Embryonic facial prominence (tissue), 1 donor: Measurements from ENCODE around the gene G3BP1.
"Not testable (repeated sequence)": the region's sequence is repeated elsewhere in the genome, so short reads cannot be mapped to it uniquely, and the experiment has no call there.

ENCODE experiments used
- DNase-seq: peaks from one replicate; pipeline ENCODE4 v3.0.0-alpha.2; 2016; ENCODE audit errors: extremely low spot score

The G3BP1 gene

DNA sequence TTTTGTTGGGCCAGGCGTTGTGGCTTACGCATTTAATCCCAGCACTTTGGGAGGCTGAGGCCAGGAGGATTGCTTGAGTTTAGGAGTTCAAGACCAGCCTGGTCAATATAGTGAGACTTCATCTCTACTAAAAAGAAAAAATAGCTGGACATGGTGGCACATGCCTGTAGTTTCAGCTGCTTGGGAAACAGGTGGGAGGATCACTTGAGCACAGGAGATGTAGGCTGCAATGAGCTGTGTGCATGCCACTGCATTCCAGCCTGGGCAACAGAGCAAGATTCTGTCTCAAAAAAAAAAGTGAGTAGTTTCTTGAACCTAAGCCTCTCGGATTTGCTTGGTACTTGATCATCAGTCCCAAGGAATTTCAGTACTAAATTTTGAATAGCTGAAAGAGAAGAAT, 26.9 kb downstream of the G3BP1 start:
- DNase-seq: no peak

DNA sequence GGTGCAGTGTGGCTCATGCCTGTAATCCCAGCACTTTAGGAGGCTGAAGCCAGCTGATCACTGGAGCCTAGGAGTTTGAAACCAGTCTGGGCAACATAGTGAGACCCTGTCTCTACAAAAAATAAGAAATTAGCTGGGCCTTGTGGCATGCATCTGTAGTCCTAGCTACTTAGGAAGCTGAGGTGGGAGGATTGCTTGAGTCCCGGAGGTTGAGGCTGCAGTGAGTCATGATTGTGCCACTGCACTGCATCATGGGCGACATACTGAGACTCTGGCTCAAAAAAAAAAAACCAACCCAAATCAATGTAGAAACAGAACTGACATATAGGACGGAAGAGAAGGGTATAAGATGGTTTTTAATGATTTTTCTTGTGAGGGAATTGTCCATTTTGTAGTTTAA, 27.7 kb downstream of the G3BP1 start:
- no peak for DNase-seq

DNA sequence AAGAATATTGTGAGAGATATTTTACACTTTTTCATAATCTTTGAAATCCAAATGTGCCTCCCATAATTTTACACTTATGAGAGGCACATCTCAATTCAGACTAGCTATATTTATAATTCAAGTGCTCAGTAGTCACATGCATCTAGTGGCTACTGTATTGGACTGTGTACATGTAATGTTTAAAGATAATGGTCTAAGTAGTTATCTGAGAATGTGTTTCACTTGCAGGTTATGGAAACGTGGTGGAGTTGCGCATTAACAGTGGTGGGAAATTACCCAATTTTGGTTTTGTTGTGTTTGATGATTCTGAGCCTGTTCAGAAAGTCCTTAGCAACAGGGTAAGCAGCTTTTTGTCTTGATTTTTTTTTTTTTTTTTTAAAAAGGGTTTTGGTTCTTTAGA, 28.8 kb downstream of the G3BP1 start:
- DNase-seq: no peak

DNA sequence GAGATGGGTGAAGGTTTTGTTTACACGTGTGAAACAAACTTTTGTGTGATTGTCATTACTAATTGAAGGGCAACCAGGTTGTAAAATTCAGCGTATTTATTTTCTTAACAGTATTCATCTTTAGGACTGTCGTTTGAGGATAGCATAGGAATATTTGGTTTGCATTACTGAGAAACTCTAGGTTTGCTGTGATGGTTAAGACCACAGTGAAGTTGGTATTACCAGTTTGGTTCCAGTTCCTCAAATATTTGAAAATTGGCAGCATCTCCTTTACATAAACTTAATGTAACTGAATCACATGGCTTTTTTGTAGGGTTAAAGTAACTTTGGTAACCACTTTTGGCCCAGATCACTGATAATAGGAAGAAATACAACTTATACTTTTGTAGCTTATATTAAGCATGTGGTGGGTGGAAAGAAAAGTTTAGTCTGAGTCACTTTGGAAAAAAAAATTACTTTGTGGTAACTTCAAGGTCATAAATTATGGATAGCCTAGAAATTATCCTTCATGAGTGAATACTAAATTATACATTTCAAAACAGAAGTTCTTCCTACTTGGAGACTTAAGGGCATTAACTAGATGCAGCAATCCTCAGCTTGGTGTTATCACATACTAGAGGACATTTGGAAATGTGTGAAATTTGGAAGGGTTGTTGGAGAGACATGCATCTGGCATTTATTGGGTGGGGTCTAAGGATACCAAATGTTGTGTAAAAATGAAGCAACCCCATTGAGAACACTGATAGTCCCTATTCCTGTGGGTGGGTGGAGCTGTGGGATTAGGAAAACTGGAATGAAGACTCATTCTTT, 33.9 kb downstream of the G3BP1 start:
- DNase-seq: no peak

DNA sequence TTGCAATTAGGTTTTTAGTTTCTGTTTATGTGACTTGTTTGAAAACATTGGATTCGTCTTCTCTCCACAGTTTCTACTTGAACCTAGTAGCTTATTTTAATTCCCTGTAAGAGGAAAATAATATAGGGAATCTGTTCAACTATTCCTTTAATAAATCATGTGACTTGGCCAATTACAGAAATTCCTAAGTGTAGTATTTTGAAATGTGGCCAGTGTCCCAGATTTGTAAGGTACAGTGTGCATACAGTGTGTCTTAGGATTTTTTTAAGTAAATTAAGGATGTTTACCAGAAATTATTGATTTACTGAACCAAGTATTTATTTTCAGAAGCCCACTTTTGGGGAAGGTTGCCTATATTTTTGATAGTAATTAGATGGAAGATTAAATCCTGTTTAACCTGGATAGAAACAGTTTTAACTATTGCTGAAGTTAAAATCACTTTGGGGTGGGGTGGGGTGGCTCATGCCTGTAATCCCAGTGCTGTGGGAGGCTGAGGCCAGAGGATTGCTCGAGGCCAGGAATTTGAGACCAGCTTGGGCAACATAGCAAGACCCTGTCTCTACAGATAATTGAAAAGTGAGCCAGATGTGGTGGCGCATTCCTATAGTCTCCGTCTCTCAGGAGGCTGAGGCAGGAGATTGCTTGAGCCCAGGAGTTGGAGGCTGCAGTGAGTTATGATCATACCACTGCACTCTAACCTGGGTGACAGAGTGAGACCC, 36.9 kb downstream of the G3BP1 start:
- no peak for DNase-seq

DNA sequence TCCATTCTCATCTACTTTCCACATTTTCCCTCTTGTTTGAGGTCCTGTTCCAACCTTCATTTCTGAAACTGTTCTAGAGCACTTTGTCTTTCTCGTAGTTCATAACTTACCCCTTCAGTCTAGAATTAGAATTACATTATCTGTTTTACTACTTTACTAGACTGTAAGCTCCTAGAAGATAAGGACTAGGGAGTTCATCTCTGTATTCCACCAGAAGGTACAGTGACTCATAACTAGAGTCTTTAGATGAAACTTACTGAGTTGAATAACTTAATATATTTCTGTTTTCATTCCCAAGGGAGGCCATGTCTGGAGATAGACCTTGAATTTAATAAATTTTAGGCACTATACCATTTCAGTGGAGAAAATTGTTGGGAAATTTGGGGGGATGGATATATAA, 38.7 kb downstream of the G3BP1 start:
- no peak for DNase-seq

DNA sequence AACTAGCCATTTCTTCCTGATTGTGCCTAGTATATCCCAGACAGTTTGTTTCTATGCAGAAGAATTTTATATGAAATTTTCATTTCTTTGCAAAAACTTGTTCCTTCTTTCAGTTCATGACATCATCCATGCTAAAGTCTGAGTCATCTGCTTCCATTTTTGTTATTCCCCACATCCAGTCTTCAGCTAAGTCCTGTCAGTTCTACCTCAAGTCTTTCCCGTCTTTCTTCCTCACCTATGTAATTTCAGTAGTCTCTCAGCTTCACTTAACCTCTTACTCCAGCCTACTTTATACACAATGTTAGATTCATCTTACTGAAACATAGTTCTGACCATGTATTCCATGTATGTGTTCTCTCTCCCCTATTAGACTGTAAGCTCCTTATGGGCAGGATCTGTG, 39.1 kb downstream of the G3BP1 start:
- no peak for DNase-seq

DNA sequence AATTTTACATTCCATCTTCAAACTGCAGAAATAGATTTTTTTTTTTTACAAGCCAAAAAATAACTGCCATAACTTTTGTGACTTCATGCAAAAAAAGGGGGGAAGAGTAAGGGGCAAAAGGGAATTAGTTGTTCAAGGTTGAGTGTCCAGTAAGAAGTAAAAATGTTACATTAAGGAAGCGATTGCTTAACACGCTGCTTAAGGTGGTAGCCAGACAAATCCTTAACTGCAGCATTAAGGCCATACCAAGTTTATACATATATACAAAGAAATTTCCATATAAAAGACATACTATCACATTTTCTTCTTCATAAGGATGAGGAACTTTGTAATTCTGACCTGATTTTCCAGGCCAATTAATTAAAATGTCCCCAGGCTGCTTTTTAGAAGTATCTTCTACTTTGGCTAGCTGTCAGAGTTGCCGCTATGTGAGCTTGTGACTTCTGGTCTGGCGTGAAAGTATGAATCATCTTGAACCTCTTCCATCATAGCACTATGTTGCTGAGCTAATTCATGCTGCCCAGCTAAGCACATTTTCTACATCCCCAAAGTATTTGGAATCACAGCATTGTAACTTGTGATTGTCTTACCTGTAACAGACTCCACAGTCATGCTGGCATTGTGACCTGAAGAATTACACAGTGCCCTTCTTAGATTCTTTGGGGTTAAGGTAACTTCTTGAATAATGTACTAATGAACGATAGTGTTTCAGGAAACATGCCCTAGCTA, 40.0 kb downstream of the G3BP1 start:
- no peak for DNase-seq

DNA sequence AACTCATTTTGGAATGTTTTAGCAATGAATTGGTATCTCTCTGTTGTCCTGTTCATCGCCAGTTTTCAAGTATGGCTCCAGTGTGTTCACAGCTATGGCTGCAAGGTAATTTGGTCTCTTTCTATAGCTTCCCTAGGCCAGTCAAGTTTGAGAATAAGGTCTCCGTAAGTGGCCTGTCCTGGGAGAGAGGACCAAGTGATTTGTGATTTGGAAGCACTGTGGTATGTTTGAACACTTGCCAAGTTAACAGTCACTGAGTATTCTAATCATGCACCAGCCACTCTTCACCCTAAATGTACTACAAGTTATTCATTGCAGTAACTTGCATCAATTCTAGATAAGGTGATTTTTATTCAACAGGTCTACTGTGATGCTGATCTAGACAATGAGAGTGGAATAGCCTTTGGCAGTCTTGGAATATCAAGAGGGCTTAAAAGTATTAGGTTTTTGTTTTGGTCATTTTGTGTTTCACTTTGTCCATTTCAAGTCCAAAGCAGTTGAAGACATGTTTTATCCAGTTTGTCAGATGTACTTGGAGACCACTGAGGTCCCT, 41.1 kb downstream of the G3BP1 start:
- DNase-seq: no peak

DNA sequence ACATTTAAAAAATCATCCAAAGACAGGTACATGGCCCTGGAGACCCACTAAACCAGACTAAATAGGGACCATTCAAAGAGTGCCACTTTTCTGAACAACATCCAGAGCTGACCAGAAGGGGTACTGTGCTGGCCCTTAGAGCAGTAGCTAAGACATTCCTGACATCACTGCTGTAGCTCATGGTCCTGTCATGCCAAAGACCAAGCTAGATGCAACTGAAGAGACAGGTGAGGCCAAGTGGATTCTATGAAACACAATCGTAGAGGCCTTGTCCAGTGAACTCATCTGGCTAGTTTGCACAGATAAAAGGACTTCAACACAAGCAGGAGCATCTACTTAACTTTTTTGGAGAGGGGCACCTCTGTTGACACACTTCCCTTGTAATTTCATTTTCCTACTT, 43.3 kb downstream of the G3BP1 start:
- DNase-seq: no peak

DNA sequence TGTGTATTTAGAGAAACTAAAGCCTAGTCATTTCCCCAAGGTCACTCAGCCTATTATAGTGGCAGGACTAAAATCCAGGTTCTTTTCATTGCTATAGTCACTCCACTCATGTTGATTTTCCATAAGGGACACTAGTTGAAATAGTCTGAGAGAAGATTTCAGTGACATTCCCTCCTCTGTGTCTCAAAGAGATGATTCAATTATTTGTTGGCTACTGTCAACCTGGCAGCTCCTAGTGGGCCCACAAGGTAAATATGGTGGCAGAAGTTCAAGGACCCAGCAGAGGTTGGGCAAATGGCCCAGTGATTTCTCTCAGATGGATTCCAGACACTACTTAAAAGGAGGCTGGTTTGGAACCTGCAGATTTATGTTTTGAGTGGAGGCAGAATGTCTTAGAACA, 48.1 kb downstream of the G3BP1 start:
- DNase-seq: no peak

DNA sequence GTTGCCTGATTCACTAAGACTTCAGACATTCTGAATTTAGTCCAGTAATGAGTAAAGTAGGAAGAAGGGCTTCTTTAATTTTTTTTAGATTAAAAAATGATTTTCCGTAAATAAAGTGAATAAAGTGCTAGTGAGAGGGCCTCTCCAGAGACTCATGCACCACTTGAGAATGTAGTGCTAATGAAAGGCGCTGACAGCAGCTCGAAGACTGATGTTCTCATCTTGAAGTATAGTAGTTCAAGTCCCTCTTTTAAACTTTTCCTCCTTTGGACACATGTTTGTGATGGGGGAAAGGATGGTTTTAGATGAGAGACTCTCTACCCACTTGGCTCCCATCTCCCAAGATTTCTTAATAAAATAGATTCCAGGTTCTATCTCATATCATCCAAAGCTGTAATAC, 48.5 kb downstream of the G3BP1 start:
- DNase-seq: no peak

DNA sequence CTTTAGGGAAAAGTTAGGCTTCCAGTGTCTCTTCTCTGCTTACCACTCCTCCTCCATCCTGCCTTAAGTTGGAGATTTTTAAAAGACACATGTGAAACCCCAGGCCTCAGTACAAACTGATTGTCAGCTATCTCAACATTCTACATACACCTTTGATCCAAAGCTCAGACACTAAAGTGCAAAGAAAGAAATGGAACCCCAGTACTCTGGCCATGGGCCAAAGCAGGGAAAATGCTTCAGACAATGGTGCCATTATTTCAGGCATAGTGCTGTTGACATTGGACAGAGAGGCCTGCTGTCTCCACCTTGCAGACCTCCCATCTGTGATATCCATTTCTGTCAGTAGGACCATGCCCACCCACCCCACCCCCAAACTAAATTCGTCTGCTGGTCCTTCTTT, 49.1 kb downstream of the G3BP1 start:
- DNase-seq: no peak

DNA sequence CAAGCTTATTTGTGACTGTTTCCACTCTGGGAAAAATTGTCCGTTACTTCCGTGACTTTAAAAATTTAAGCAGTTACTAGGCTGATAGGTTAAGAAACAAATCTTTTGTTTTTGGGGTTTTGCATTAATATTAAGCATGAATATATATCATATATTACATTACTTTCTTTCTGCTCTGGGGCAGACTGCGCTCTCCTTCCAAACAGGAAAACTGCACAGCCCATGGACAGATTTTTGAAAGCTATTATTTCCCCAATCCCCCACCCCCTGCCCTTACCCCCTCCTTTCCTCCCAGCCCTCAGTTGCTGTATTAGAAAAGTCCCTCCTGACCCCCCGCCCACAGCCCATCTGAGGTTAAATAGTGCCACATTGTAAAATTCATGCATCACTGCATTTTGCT, 50.4 kb downstream of the G3BP1 start:
- no peak for DNase-seq

DNA sequence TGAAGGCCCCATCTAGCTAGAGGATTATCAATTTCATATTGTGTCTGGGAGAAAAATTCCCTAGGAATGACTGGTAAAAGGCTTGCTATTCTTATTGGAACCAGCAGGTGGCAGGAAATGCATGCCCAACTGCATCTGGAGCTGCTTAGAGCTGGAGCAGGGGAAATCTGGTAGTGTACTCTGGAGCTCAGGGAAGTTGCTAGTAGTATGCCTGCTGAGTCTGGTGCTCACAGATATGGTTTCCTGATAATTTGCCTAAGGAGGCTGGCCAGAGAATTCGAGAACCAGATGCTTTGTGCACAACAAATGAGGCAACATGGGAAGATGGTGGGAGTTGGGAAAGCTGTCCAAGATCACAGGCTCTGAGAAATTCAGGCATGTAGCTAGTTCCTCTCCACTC, 53.7 kb downstream of the G3BP1 start:
- DNase-seq: peak; percentile 83

DNA sequence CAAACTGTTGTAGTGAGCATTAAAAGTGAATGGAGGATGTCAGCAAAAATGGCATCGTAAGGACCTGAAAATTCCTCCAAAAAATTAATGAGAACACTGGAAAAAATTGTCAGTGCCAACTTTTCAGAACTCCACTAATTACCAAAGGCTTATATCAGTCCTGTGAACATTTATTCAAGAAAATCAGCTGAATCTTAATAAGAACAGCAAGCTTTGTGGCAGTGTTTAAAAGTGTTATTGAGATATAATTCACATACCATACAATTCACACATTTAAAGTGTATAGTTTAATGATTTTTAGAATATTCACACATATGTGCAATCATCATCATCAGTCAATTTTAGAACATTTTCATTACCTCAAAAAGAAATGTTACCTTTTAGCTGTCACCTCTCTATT, 57.6 kb downstream of the G3BP1 start:
- DNase-seq: no peak

DNA sequence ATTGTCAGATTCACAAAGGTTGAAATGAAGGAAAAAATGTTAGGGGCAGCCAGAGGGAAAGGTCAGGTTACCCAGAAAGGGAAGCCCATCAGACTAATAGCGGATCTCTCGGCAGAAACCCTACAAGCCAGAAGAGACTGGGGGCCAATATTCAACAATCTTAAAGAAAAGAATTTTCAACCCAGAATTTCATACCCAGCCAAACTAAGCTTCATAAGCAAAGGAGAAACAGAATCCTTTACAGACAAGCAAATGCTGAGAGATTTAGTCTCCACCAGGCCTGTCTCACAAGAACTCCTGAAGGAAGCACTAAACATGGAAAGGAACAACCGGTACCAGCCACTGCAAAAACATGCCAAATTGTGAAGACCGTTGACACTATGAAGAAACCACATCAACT, 61.1 kb downstream of the G3BP1 start:
- DNase-seq: not testable (repeated sequence)

DNA sequence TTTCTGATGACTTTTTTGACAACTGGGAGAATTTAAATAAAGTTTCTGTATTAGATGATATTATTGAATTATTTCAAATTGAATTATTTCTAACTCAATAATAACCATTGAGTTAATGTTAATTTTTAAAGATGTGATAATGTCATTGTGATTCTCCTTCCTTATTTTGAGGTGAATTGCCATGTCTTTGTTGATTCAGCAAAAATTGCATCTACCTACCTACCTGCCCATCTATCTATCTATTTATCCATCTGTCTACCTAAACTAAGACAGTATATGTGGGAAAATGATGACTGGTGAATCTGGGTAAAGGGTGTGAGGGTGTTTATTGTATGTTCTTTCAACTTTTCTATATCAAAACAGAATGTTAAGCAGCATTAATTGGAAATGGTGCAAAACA, 75.0 kb downstream of the G3BP1 start:
- no peak for DNase-seq

DNA sequence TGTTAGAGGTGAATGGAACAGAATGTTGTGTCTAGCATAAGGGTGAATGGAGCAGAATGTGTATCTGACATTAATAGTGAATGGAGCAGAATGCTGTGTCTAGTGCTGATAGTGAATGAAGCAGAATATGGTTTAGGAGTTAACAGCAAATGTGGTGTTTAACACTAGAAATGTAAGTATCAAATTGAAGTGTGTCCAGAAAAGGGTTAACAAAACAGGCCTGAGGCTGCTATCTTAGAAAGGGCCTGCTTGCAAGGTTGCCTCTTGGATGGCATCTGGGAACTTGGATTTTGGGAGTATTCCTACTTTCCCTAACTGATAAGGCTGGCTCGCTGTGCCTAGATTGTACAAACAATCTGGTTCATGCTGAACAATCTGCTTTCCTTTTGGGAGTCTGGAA, 76.1 kb downstream of the G3BP1 start:
- DNase-seq: no peak

DNA sequence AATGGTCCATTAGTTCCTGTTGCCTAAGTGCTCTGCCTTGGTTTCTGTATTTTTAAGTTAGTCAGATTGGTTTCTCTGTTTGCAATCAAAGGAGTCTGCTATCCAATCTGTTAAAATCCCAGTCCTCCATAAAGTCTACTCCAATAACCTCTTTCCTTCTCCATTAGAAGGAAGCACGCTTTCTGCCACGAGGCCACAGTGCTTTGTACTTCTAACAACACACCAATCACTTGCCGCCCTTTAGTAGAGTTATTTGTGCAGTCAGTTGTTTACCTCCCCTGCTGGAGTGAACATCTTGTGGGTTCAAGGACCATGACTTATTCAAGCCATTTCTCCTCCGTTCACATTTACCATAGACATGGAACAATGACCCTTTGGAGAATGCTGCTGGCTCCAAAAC, 83.9 kb downstream of the G3BP1 start:
- no peak for DNase-seq

DNA sequence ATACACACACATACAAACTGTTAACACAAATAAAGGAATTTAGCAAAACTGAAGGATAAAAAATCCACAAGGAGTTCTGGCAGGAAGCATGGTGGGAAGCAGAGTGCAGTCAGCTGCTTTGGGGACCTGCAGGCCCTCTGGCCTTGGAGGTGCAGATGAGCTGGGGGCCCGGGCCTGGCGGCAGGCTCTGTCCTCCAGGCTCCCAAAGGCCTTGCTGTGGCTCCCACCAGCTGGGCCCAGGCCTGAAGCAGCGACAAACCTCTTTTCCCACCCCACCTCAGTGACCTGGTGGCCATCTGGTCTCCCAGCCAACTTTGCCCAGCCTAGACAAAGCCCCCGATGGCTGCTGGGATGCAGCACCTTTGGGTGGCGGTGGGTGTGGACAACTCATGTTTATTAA, 85.1 kb downstream of the G3BP1 start:
- no peak for DNase-seq

DNA sequence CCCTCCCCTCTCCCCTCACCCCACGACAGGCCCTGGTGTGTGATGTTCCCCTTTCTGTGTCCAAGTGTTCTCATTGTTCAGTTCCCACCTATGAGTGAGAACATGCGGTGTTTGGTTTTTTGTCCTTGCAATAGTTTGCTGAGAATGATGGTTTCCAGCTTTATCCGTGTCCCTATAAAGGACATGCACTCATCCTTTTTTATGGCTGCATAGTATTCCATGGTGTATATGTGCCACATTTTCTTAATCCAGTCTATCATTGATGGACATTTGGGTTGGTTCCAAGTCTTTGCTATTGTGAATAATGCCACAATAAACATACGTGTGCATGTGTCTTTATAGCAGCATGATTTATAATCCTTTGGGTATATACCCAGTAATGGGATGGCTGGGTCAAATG, 89.1 kb downstream of the G3BP1 start:
- DNase-seq: not testable (repeated sequence)
